H9 (cell line): ENCODE results near the gene PRAMEF12. TPM values are rescaled to one million over a fixed set of nuclear protein-coding genes. Genes with fewer than 3 reads are reported as not detected.

Experiments used
- DNase-seq: peaks from one replicate; pipeline ENCODE4 v3.0.0-alpha.2; 2017
- H2AFZ ChIP-seq: one replicate; pipeline ENCODE4 v1.6.1; 2013; ENCODE audit warnings: mild to moderate bottlenecking, low read length, control low read depth, moderate library complexity
- H2AK5ac ChIP-seq: 2 replicates; pipeline ENCODE4 v1.6.1; 2013; ENCODE audit warnings: low read length, control low read depth, mixed read lengths; ENCODE audit not compliant: insufficient read length
- H2BK120ac ChIP-seq: one replicate; pipeline ENCODE4 v1.6.1; 2013; ENCODE audit warnings: low read depth, mild to moderate bottlenecking, low read length, control low read depth, inconsistent platforms; ENCODE audit not compliant: poor library complexity, severe bottlenecking
- H2BK12ac ChIP-seq: 2 replicates; pipeline ENCODE4 v1.6.1; 2013; ENCODE audit warnings: low read length, control low read depth, mixed read lengths, low read depth; ENCODE audit not compliant: insufficient read length
- H2BK15ac ChIP-seq: 2 replicates; pipeline ENCODE4 v1.6.1; 2013; ENCODE audit warnings: low read depth, low read length, control low read depth
- H2BK20ac ChIP-seq: one replicate; pipeline ENCODE4 v1.6.1; 2013; ENCODE audit warnings: low read depth, mild to moderate bottlenecking, low read length, control low read depth, inconsistent platforms; ENCODE audit not compliant: poor library complexity, severe bottlenecking
- H2BK5ac ChIP-seq: 2 replicates; pipeline ENCODE4 v1.6.1; 2013; ENCODE audit warnings: low read length, control low read depth, mixed read lengths; ENCODE audit not compliant: insufficient read length
- H3K14ac ChIP-seq: 2 replicates; pipeline ENCODE4 v1.6.1; 2013; ENCODE audit warnings: low read length, control low read depth; ENCODE audit not compliant: insufficient read depth
- H3K18ac ChIP-seq: 2 replicates; pipeline ENCODE4 v1.6.1; 2013; ENCODE audit warnings: low read depth, mild to moderate bottlenecking, mixed read lengths, low read length, control low read depth; ENCODE audit not compliant: insufficient read length
- H3K23ac ChIP-seq: 2 replicates; pipeline ENCODE4 v1.6.1; 2013; ENCODE audit warnings: low read length, control low read depth, mixed read lengths, low read depth; ENCODE audit not compliant: insufficient read length
- H3K23me2 ChIP-seq: 2 replicates; pipeline ENCODE4 v1.6.1; 2013; ENCODE audit warnings: low read depth, mild to moderate bottlenecking, mixed read lengths, low read length, control low read depth; ENCODE audit not compliant: insufficient read length, poor library complexity, severe bottlenecking
- H3K27ac ChIP-seq: 2 replicates; pipeline ENCODE4 v1.5.1; 2013; ENCODE audit warnings: low read length, control low read depth, mixed read lengths, low read depth; ENCODE audit not compliant: insufficient read length
- H3K27me3 ChIP-seq: 2 replicates; pipeline ENCODE4 v1.6.1; 2013; ENCODE audit warnings: low read length, control low read depth, inconsistent platforms; ENCODE audit not compliant: insufficient read depth
- H3K4ac ChIP-seq: 2 replicates; pipeline ENCODE4 v1.6.1; 2013; ENCODE audit warnings: low read depth, mild to moderate bottlenecking, control low read depth, inconsistent platforms, low read length, moderate library complexity
- H3K4me1 ChIP-seq: 2 replicates; pipeline ENCODE4 v1.6.1; 2013; ENCODE audit warnings: low read length, control low read depth, inconsistent platforms; ENCODE audit not compliant: insufficient read depth
- H3K4me2 ChIP-seq: 2 replicates; pipeline ENCODE4 v1.6.1; 2013; ENCODE audit warnings: low read length, control low read depth, mixed read lengths; ENCODE audit not compliant: insufficient read length, insufficient read depth
- H3K56ac ChIP-seq: 2 replicates; pipeline ENCODE4 v1.6.1; 2013; ENCODE audit warnings: low read depth, mild to moderate bottlenecking, mixed read lengths, low read length, control low read depth; ENCODE audit not compliant: insufficient read length
- H3K79me1 ChIP-seq: 2 replicates; pipeline ENCODE4 v1.6.1; 2013; ENCODE audit warnings: low read depth, mild to moderate bottlenecking, moderate library complexity, low read length, control low read depth, inconsistent platforms; ENCODE audit not compliant: insufficient read depth, poor library complexity, severe bottlenecking
- H3K79me2 ChIP-seq: 2 replicates; pipeline ENCODE4 v1.6.1; 2013; ENCODE audit warnings: low read length, control low read depth, inconsistent platforms; ENCODE audit not compliant: insufficient read depth
- H3K9ac ChIP-seq: 2 replicates; pipeline ENCODE4 v1.6.1; 2013; ENCODE audit warnings: low read length, control low read depth, mixed read lengths; ENCODE audit not compliant: insufficient read length; ENCODE audit errors: extremely low read depth
- H3K9me3 ChIP-seq: one replicate; pipeline ENCODE4 v1.6.1; 2013; ENCODE audit warnings: low read depth, low read length, inconsistent platforms; ENCODE audit not compliant: control insufficient read depth
- H3T11ph ChIP-seq: one replicate; pipeline ENCODE4 v1.6.1; 2013; ENCODE audit warnings: mild to moderate bottlenecking, low read length, control low read depth, inconsistent platforms
- H4K20me1 ChIP-seq: one replicate; pipeline ENCODE4 v1.6.1; 2013; ENCODE audit not compliant: control insufficient read depth, insufficient read length, insufficient read depth
- H4K5ac ChIP-seq: 2 replicates; pipeline ENCODE4 v1.6.1; 2013; ENCODE audit warnings: low read depth, mild to moderate bottlenecking, mixed read lengths, low read length, control low read depth; ENCODE audit not compliant: insufficient read length
- H4K8ac ChIP-seq: replicated peaks from 2 replicates; pipeline ENCODE4 v1.6.1; 2013; ENCODE audit warnings: low read length, control low read depth, mixed read lengths, low read depth; ENCODE audit not compliant: insufficient read length
- H4K91ac ChIP-seq: 2 replicates; pipeline ENCODE4 v1.6.1; 2013; ENCODE audit warnings: low read depth, mild to moderate bottlenecking, moderate library complexity, mixed read lengths, low read length, control low read depth; ENCODE audit not compliant: insufficient read length
- H3K27ac Mint-ChIP-seq, 3 experiments: 2 replicates in 2 of 3; 3 replicates in 1 of 3; pipeline ENCODE4 v1.8.0; 2020 to 2021; ENCODE audit warnings: mixed read lengths in 3 of 3, mild to moderate bottlenecking in 1 of 3, moderate library complexity in 1 of 3
- H3K27me3 Mint-ChIP-seq: 2 replicates; pipeline ENCODE4 v1.8.0; 2021; ENCODE audit warnings: low read depth, mild to moderate bottlenecking, moderate library complexity, mixed read lengths
- H3K36me3 Mint-ChIP-seq, 3 experiments: 2 replicates in 2 of 3; 3 replicates in 1 of 3; pipeline ENCODE4 v1.8.0; 2020 to 2021; ENCODE audit warnings: low read depth in 3 of 3, mixed read lengths in 3 of 3; ENCODE audit not compliant: insufficient read depth in 1 of 3
- H3K4me1 Mint-ChIP-seq, 2 experiments: 2 replicates each; pipeline ENCODE4 v1.8.0; 2020; ENCODE audit warnings: mixed read lengths in 2 of 2
- H3K4me3 Mint-ChIP-seq, 2 experiments: 2 replicates in 1 of 2; 3 replicates in 1 of 2; pipeline ENCODE4 v1.8.0; 2020 to 2021; ENCODE audit warnings: mild to moderate bottlenecking in 2 of 2, mixed read lengths in 2 of 2, moderate library complexity in 1 of 2
- H3K9me3 Mint-ChIP-seq, 2 experiments: 2 replicates in 1 of 2; 3 replicates in 1 of 2; pipeline ENCODE4 v1.8.0; 2020; ENCODE audit warnings: mild to moderate bottlenecking in 2 of 2, mixed read lengths in 2 of 2, moderate library complexity in 1 of 2
- WGBS: extraction: QIAGEN DNeasy Blood & Tissue Kit; methylation state at CpG from one replicate; pipeline ENCODE4 v1.1.7; 2013; ENCODE audit warnings: missing lambda C conversion rate, low lambda C conversion rate, mixed read lengths; ENCODE audit not compliant: insufficient read length; ENCODE audit errors: extremely low coverage; 5-methylcytosine and 5-hydroxymethylcytosine counted together
- total RNA-seq: library from RNA; stranded (reverse); gene quantifications from 2 replicates; pipeline ENCODE4 v1.2.1, GENCODE V29; 2021
- TF ChIP-seq, protein P1 (sequence below): fragments of 200-600 bp; sonication (generic); conservative IDR thresholded peaks from 3 replicates; pipeline ENCODE4 v1.8.0; 2021; ENCODE audit warnings: antibody characterized with exemption, mild to moderate bottlenecking

Gene PRAMEF12
- total RNA-seq, 1 experiment from 2014 or later: not detected

- Histone ChIP-seq H3K4me1 (no peaks in the 10 kb centered on the region), H2BK15ac (no peak within 1 kb of the TSS), H3K79me2 (no peaks in the 10 kb centered on the region), H3K9ac (no peak within 1 kb of the TSS), H3T11ph (no peak within 1 kb of the TSS), H3K23ac (no peak within 1 kb of the TSS), H3K9me3 (no peaks in the 10 kb centered on the region), H2BK12ac (no peak within 1 kb of the TSS), H4K20me1 (no peaks in the 10 kb centered on the region), H4K5ac (no peak within 1 kb of the TSS), H3K56ac (no peak within 1 kb of the TSS), H2BK120ac (no peak within 1 kb of the TSS), H3K4me2 (no peak within 1 kb of the TSS), H2BK20ac (no peak within 1 kb of the TSS), H2AK5ac (no peak within 1 kb of the TSS), H4K8ac (no peak within 1 kb of the TSS), H3K14ac (no peak within 1 kb of the TSS), H3K18ac (no peak within 1 kb of the TSS), H3K27me3 (no peaks in the 10 kb centered on the region), H3K79me1 (no peaks in the 10 kb centered on the region), H2AFZ (no peak within 1 kb of the TSS), H2BK5ac (no peak within 1 kb of the TSS), H4K91ac (no peak within 1 kb of the TSS), H3K4ac (no peak within 1 kb of the TSS), H3K27ac (no peak within 1 kb of the TSS), H3K23me2 (no peaks in the 10 kb centered on the region)
- DNase-seq: no peak
- no CpG with 5 or more reads among the region's 2 CpGs for WGBS
- Mint-ChIP-seq H3K4me3 (no peak within 1 kb of the TSS), H3K4me1 (no peaks in the 10 kb centered on the region), H3K27me3 (peaks cover 2% of the 10 kb centered on the region; the same call in 1 of the 2 replicates), H3K27ac (no peak within 1 kb of the TSS), H3K9me3 (peaks cover 8 to 10% of the 10 kb centered on the region in 2 experiments; a peak in 4 of 5 replicates), H3K36me3 (no peaks in the 10 kb centered on the region)
- TF ChIP-seq, protein P1, sequence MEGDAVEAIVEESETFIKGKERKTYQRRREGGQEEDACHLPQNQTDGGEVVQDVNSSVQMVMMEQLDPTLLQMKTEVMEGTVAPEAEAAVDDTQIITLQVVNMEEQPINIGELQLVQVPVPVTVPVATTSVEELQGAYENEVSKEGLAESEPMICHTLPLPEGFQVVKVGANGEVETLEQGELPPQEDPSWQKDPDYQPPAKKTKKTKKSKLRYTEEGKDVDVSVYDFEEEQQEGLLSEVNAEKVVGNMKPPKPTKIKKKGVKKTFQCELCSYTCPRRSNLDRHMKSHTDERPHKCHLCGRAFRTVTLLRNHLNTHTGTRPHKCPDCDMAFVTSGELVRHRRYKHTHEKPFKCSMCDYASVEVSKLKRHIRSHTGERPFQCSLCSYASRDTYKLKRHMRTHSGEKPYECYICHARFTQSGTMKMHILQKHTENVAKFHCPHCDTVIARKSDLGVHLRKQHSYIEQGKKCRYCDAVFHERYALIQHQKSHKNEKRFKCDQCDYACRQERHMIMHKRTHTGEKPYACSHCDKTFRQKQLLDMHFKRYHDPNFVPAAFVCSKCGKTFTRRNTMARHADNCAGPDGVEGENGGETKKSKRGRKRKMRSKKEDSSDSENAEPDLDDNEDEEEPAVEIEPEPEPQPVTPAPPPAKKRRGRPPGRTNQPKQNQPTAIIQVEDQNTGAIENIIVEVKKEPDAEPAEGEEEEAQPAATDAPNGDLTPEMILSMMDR: no peak
Measured at GRCh38 chr1:12745992-12746323, 27.6 kb upstream of the PRAMEF12 start, which contains the start of gene CFAP107. CFAP107 (plus strand) TSS chr1:12746200; CDS start chr1:12746431, 231 bp downstream.
